ENCODE results near the gene TMEM119.
"Not testable (repeated sequence)": the region's sequence is repeated elsewhere in the genome, so short reads cannot be mapped to it uniquely, and the experiment has no call there.

Gene TMEM119

DNA sequence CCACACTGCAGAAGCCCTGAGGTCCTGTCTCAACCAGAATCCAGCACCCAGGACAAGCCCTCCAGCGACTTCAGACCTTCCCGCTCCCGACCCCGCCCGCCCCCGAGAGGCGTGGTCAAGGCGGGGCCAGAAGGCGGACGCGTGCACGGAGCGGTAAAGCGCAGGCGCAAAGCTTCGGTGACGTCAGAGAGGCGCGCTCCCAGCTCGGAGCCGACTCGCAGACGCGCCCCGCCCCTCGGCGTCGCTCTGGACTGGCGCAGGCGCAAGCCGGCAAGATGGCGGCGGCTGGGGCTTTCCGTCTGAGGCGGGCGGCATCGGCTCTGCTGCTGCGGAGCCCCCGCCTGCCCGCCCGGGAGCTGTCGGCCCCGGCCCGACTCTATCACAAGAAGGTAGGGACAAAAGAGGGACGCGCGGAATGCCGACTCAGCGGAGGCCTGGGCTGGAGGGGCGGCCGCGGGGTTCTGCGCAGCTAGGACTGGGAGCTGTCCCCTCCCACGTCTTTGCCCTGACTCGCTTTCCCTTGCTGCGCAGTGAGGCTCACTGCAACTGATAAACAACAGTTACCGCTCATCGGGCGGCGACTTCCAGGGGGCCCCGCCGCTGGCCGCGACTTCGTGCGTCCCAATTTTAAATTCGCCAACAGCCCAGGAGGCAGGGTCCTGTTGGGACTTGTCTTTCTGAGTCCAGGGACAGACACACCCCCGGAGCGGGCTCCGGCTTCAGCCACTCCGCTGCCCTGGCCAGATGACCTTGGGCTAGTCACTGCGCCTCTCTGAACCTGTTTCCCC lies 35.3 kb downstream of the TMEM119 start, which contains the start of gene ISCU:
ISCU (plus strand) TSS at position 249 of the 788 bp plus-strand sequence; CDS start at position 276, 27 bp downstream.
- DNase-seq = peak; percentile 99

DNA sequence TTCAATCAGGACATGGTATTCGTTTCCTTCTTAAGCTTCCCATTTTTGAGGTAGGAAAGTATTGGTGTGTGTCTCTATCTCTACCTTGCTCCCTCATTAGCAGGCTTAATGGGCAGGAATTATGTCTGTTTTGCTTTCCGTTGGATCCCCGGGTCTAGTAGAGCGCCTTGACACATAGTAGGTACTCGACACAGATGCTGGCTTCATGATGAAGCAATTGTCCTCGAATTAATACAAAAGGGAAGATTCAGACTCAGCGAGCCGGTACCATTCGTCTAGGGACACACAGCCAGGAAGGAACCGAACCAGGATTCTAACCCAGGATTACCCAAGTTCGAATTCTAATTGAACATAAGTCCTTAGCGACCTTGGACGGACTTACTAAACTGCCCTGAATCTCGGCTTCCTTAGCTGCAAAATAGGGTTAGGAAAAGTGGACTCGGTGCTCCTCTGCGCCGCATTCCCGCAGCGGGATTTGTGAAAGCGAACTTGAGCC lies 36.0 kb downstream of the TMEM119 start:
- no peak for DNase-seq

DNA sequence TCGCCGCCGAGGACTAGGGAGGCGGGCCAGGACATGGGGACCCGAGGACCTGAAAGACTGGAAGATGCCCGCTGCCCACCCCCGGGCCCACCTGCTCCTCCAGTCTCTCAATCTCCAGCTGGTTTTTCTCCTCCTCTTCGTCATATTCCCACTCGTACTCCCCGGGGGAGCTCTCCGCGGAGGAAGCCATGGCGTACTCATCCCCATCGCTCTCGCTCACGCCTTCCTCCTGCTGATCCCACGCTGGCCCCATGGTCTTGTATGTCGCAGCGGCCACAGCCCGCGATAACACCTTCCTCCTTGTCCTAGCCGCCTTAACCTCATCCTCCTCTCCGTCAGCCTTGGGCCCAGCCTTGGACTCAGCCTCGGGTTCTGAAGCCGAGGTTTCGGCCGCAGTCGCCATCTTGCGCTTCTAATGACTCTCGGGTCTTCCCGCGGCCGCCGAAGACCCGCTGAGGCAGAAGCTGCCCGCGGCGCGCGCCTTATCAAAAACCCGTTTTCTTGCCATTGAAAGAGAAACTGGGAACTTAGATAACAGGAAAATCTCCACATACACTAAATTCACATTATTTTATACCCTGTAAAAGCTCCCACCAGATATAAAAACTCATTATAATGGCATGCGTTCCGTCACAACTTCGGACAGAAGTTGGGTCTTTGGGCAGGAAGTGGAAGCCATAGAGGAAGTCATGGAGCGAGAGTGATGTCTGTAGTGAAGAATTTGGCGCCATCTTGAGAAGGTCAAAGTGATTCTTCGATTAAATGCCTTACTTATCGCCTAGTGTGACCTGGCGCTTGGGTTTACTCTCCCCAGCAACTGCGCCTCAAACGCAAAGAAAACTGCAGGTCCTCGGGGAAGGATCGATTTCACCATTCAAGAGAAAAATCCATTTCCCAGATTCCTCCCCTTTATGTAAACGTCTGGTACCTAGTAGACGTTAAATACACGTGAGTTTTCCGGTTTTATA lies 36.8 kb downstream of the TMEM119 start, which contains the start of gene SART3:
SART3 (minus strand) TSS at position 422 of the 968 bp plus-strand sequence; CDS start at position 403, 19 bp downstream.
- peak; percentile 90 for DNase-seq

DNA sequence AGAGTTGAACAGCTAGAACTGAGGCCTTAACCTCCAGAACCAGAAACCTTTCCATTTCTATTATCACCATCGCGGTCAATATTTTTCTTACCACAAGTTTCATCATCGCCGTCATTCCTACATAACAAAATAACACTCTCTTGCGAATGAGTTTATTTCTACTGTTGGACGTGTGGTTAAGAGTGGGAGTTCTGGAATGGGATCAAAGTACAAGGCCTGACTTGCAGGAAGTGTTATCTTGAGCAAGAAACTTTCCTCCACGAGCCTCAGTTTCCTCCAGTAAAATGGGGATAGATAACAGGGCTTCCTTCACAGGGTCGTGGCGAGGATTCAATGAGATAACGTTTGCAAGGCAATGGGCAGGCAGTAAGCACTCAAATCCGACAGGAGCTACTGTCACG lies 37.6 kb downstream of the TMEM119 start:
- no peak for DNase-seq

DNA sequence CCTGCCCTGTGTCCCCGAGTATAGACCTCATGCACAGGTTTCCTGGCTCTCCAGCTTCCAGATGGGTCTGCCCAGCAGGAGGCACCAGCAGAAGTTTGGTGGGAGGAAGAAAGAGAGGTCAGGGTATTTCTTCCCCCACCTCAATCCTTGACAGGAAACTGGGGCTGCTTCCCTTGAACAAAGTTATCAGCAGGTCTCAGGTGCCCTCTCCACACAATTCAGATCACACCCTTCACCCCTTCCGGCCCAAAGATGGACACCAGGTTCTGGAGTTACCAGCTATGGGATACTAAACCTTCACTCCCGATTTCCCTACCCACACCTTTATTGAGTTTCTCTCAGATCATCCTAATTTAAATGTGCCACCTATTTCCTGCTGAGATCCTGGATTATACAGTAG lies 38.1 kb downstream of the TMEM119 start:
- DNase-seq = no peak

DNA sequence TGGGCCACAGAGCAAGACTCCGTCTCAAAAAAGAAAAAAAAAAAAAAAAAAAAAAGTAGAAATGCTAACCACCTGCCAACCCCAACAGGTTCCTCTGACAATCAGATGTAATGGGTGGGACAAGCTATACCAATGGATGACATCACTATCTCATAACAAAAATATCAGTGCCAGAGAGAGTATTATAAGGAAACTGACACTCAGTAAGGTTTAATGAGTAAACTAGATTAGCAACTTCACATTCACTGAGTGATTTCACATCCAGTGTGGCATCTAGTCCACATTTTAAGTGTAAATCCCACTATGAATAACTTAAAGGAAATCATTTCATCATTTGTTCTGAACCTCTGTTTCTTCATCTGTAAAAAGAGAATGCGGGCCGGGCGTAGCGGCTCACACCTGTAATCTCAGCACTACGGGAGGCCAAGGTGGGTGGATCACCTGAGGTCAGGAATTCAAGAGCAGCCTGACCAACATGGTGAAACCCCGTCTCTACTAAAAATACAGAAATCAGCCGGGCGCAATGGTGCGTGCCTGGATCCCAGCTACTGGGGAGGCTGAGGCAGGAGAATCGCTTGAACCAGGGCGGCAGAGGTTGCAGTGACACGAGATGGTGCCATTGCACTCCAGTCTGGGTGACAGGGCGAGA lies 38.8 kb downstream of the TMEM119 start:
- no peak for DNase-seq

GRCh38 chr12:108555383-108555782 lies 42.5 kb downstream of the TMEM119 start:
- DNase-seq = not testable (repeated sequence)

GRCh38 chr12:108553799-108554198 lies 44.1 kb downstream of the TMEM119 start:
- DNase-seq = no peak

- DNase-seq = no peak
These were observed 46.3 kb downstream of the TMEM119 start for GRCh38 chr12:108551535-108551934.

- DNase-seq = no peak
These were observed 48.8 kb downstream of the TMEM119 start for GRCh38 chr12:108548954-108549521.

DNA sequence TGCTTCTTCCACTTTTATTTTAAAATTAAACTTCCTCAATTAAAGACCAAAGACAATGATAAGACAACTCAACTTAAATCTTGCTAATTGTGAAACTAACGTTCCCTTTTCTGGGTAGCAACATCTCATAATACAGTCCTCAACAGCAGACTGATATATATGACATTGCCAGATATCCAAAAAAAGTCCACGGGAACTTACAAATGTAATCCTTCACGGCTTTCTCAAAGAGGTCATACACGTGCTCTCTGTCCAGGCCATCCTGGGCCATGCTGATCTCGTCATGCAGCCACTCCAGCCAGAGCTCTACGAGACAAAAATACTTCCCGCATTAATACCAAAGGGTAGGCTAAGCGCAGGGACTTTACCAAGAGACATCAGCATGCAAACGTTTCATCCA lies 50.2 kb downstream of the TMEM119 start:
- no peak for DNase-seq

DNA sequence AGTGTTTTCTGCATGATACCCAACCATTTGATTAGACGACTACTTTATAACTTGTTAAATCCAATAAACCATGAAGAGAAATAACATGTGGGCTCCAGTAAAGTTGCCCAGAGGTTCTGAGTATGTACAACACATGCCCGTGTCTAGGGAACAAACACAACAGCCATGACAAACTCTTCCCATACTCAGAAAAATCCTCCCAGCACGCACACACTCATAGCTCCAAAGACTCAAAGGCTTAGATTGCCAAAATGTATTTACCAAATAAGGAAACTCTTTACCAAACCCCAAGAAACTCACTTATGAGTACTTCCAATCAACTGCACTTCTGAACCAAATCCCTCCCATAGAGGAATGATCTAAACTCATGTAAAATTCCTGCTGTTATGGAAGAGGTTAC lies 54.2 kb downstream of the TMEM119 start:
- no peak for DNase-seq

- no peak for DNase-seq
These were observed 55.6 kb downstream of the TMEM119 start for GRCh38 chr12:108542320-108542719.

Measured in right forelimb (tissue), 1 donor.